Ovary (tissue), 3 donors: Measurements from ENCODE around the gene NXPH3.

ENCODE experiments used
- CTCF ChIP-seq, 3 donors: fragments of 450-650 bp in 2 of 3; fragments of 200-600 bp in 1 of 3; IDR thresholded peaks; one replicate each; pipeline versions ENCODE4 v1.5.1 to v1.8.0; 2016 to 2022; ENCODE audit warnings: antibody characterized with exemption in 3 of 3, mild to moderate bottlenecking in 1 of 3
- EP300 ChIP-seq: sonication (generic); formaldehyde crosslinking; IDR thresholded peaks from one replicate; pipeline ENCODE4 v1.6.1; 2017; ENCODE audit warnings: antibody characterized with exemption
- POLR2A ChIP-seq: fragments of 450-650 bp; IDR thresholded peaks from one replicate; pipeline ENCODE4 v1.6.1; 2017; ENCODE audit warnings: antibody characterized with exemption, mild to moderate bottlenecking, moderate library complexity
- donor health status: DM: no; HTN: no; CAD: no.

GRCh38 chr17:49585422-49586027 is 9.9 kb downstream of the NXPH3 start:
- TF ChIP-seq CTCF (IDR thresholded peaks at IDR 0.05) = no peak
- no peak for TF ChIP-seq POLR2A
- TF ChIP-seq EP300 = no peak
